Stimulated activated CD4-positive, alpha-beta T cell treated with anti-CD3 and anti-CD28 coated beads, TNF-alpha, amount 100 ng/mL, for 1 hour (primary cell): ENCODE data around the gene DCAF4.
"Not testable (repeated sequence)": the region's sequence is repeated elsewhere in the genome, so short reads cannot be mapped to it uniquely, and the experiment has no call there.

Experiments used
- DNase-seq, 3 donors: peaks; one replicate each; pipeline ENCODE4 v3.0.0-alpha.2; 2020; ENCODE audit warnings: low read depth in 3 of 3, low spot score in 1 of 3

Gene DCAF4

GRCh38 chr14:72968316-72968715 lies 42.1 kb downstream of the DCAF4 start:
- DNase-seq = no peak

GRCh38 chr14:72970058-72970630 lies 43.9 kb downstream of the DCAF4 start:
- no peak for DNase-seq

GRCh38 chr14:72970824-72971434 lies 44.7 kb downstream of the DCAF4 start:
- no peak for DNase-seq

GRCh38 chr14:72974661-72975060 lies 48.4 kb downstream of the DCAF4 start:
- no peak for DNase-seq

GRCh38 chr14:72975770-72976169 lies 49.5 kb downstream of the DCAF4 start:
- DNase-seq = no peak

GRCh38 chr14:72978856-72979255 lies 52.6 kb downstream of the DCAF4 start:
- DNase-seq = no peak

- DNase-seq = no peak
Observed at GRCh38 chr14:72980863-72981262, 54.6 kb downstream of the DCAF4 start.

GRCh38 chr14:72982146-72982708 lies 56.0 kb downstream of the DCAF4 start:
- DNase-seq = no peak

GRCh38 chr14:72986214-72986613 lies 60.0 kb downstream of the DCAF4 start:
- no peak for DNase-seq

GRCh38 chr14:72986857-72987256 lies 60.6 kb downstream of the DCAF4 start:
- no peak for DNase-seq

- no peak for DNase-seq
Observed at GRCh38 chr14:72990171-72990570, 63.9 kb downstream of the DCAF4 start.

GRCh38 chr14:72996916-72997315 lies 70.7 kb downstream of the DCAF4 start:
- no peak for DNase-seq

GRCh38 chr14:72998252-72998903 lies 72.1 kb downstream of the DCAF4 start:
- no peak for DNase-seq

GRCh38 chr14:72999316-72999715 lies 73.1 kb downstream of the DCAF4 start:
- DNase-seq = no peak

GRCh38 chr14:73000073-73000472 lies 73.8 kb downstream of the DCAF4 start:
- DNase-seq = no peak

GRCh38 chr14:73003681-73004080 lies 77.4 kb downstream of the DCAF4 start:
- DNase-seq = no peak

GRCh38 chr14:73004641-73005040 lies 78.4 kb downstream of the DCAF4 start:
- DNase-seq = not testable (repeated sequence)

GRCh38 chr14:73007835-73008234 lies 81.6 kb downstream of the DCAF4 start:
- no peak for DNase-seq

- DNase-seq = no peak
Observed at GRCh38 chr14:73008501-73008900, 82.2 kb downstream of the DCAF4 start.
